Peyer's patch (tissue), 4 donors: ENCODE measurements around the gene FGD3. TPM values are rescaled to one million over a fixed set of nuclear protein-coding genes. Genes with fewer than 3 reads are reported as not detected.

ENCODE experiments used
- DNase-seq, 3 donors: peaks; one replicate each; pipeline ENCODE4 v3.0.0-alpha.2; 2017 to 2019
- H3K27ac ChIP-seq, 4 donors: fragments of 200-600 bp; sonication (generic); one replicate each; pipeline ENCODE4 v1.5.1; 2016 to 2019
- H3K27me3 ChIP-seq, 2 donors: fragments of 200-600 bp; sonication (generic); one replicate each; pipeline ENCODE4 v1.5.1; 2019
- H3K36me3 ChIP-seq, 3 donors: fragments of 200-600 bp; sonication (generic); one replicate each; pipeline ENCODE4 v1.5.1; 2016 to 2019
- H3K4me1 ChIP-seq, 4 donors: fragments of 200-600 bp; sonication (generic); one replicate each; pipeline ENCODE4 v1.5.1; 2016 to 2019
- H3K4me3 ChIP-seq, 4 donors: fragments of 200-600 bp; sonication (generic); 1 replicate in 3 of 4; 2 replicates in 1 of 4; pipeline ENCODE4 v1.5.1; 2016 to 2019; ENCODE audit warnings: mild to moderate bottlenecking in 1 of 4
- H3K9me3 ChIP-seq, 4 donors: fragments of 200-600 bp; sonication (generic); one replicate each; pipeline ENCODE4 v1.5.1; 2016 to 2019; ENCODE audit warnings: mild to moderate bottlenecking in 1 of 4
- POLR2A ChIP-seq, 2 donors: fragments of 450-650 bp; IDR thresholded peaks; one replicate each; pipeline ENCODE4 v1.5.1; 2017; ENCODE audit warnings: antibody characterized with exemption in 2 of 2, mild to moderate bottlenecking in 2 of 2, moderate library complexity in 2 of 2
- total RNA-seq, 4 donors: library from RNA; depleted of rRNA; stranded (reverse); fragments of >200 nt; gene quantifications; one replicate each; pipeline ENCODE4 v1.1.0, GENCODE V29; 2016
- TF ChIP-seq, protein P1 (sequence below), 6 experiments: fragments of 450-650 bp in 4 of 6; fragments of 200-600 bp in 2 of 6; sonication (generic) in 1 of 6; IDR thresholded peaks; one replicate each; pipeline ENCODE4 v1.5.1; 2017 to 2019; ENCODE audit warnings: antibody characterized with exemption in 6 of 6, mild to moderate bottlenecking in 3 of 6, moderate library complexity in 1 of 6

The FGD3 gene
- total RNA-seq, 4 donors from 2014 or later: 4.6 to 48.7 (median 7.8) TPM

DNA sequence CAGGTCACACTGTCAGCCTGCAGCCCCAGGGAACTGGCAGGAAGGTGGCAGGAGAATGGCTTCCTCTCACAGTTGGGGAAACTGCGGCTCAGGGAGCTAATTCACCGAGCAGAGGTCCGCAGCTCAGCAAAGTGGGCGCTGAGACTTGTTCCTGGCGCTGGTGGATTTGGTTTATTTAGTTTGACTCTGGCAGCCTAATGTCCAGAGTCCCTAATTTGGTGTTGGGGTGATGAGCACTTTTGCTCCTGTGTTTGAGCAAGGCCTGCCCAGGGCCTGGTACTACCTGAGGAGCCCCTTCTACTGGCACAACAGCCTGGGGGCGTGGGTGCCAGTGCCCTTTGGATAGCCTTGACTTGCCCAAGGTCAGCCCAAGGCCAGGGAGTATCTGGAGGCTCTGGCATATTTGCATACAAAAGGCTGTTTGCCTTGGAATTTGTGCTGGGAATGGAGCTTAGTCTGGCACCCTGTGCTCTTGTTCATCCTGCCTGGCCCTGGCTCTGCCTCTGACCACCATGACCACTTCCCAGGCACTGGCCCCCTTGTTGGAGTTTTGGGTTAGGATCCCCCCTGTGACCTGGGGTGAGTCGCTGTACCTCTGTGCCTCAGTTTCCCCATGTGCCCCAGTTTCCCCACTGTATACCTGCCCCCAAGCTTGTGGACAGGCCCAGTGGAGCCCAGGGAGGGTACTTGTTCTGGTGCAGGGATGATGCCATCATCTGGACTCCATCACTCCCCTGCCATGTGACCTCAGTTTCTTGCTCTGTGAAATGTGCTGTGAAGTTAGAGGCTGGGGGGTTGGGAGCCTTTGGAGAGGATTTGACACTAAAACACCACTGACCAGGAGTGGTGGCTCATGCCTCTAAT is 112.6 kb downstream of the FGD3 start:
- DNase-seq: no peak
- H3K4me3 ChIP-seq: peak overlapping the region; percentile 62 to 71 (median 64)
- H3K4me1 ChIP-seq: peaks cover 0 to 58% (median 50%) of the 10 kb centered on the region in 4 donors

DNA sequence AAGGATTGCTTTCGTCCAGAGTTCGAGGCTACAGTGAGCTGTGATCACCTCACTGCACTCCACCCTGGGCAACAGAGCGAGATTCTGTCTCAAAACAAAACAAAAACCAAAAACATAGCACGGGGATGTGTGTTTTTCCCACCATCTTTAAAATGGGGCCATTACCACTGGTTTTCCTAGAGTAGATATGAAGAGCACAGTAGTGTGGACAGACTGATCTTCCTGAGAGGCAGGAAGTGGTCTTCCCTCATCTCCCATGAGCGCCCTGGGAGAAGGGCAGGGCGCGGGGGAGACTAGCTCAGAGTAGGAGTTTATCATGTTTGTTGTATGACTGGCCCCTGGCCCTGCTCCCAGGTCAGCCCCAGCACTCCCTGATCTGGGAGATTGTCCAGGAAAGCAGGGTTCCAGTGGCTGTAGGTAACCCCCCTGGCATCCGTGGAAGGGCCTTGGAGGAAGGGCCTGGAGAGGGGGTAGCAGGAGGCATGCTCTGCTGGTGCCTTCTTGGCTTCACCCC is 113.5 kb downstream of the FGD3 start:
- DNase-seq: no peak
- H3K4me1 ChIP-seq: peaks cover 0 to 60% (median 52%) of the 10 kb centered on the region in 4 donors
- no peaks in the 10 kb centered on the region for H3K36me3 ChIP-seq
- H3K27me3 ChIP-seq: no peaks in the 10 kb centered on the region
- TF ChIP-seq, protein P1, sequence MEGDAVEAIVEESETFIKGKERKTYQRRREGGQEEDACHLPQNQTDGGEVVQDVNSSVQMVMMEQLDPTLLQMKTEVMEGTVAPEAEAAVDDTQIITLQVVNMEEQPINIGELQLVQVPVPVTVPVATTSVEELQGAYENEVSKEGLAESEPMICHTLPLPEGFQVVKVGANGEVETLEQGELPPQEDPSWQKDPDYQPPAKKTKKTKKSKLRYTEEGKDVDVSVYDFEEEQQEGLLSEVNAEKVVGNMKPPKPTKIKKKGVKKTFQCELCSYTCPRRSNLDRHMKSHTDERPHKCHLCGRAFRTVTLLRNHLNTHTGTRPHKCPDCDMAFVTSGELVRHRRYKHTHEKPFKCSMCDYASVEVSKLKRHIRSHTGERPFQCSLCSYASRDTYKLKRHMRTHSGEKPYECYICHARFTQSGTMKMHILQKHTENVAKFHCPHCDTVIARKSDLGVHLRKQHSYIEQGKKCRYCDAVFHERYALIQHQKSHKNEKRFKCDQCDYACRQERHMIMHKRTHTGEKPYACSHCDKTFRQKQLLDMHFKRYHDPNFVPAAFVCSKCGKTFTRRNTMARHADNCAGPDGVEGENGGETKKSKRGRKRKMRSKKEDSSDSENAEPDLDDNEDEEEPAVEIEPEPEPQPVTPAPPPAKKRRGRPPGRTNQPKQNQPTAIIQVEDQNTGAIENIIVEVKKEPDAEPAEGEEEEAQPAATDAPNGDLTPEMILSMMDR (IDR thresholded peaks at IDR 0.05): no peak
- TF ChIP-seq POLR2A (IDR thresholded peaks at IDR 0.05): no peak
- peak overlapping the region; percentile 48 to 97 (median 80) for H3K27ac ChIP-seq
- H3K9me3 ChIP-seq: no peaks in the 10 kb centered on the region
- no peak overlapping the region for H3K4me3 ChIP-seq

More for the DNA sequence above, 112.6 kb downstream of the FGD3 start:
- TF ChIP-seq, protein P1 (IDR thresholded peaks at IDR 0.05): no peak
- TF ChIP-seq POLR2A (IDR thresholded peaks at IDR 0.05): no peak
- H3K27me3 ChIP-seq: no peaks in the 10 kb centered on the region
- no peaks in the 10 kb centered on the region for H3K9me3 ChIP-seq
- H3K36me3 ChIP-seq: no peaks in the 10 kb centered on the region
- H3K27ac ChIP-seq: peak overlapping the region; percentile 80 to 97 (median 88)

GRCh38 chr9:93061260-93061751 is 114.0 kb downstream of the FGD3 start:
- Histone ChIP-seq H3K9me3 (no peaks in the 10 kb centered on the region), H3K27ac (peak overlapping the region; percentile 48 to 97 (median 80)), H3K27me3 (no peaks in the 10 kb centered on the region), H3K4me3 (peak overlapping the region in 2 of 4 donors; percentile 8 to 21), H3K36me3 (no peaks in the 10 kb centered on the region), H3K4me1 (peaks cover 0 to 60% (median 52%) of the 10 kb centered on the region in 4 donors)
- DNase-seq: no peak
- no peak for TF ChIP-seq POLR2A (IDR thresholded peaks at IDR 0.05)
- TF ChIP-seq, protein P1 (IDR thresholded peaks at IDR 0.05): no peak

GRCh38 chr9:93061791-93062763 is 114.8 kb downstream of the FGD3 start:
- Histone ChIP-seq H3K4me1 (peaks cover 0 to 60% (median 52%) of the 10 kb centered on the region in 4 donors), H3K36me3 (no peaks in the 10 kb centered on the region), H3K9me3 (no peaks in the 10 kb centered on the region), H3K4me3 (peak overlapping the region in 2 of 4 donors; percentile 8 to 21), H3K27me3 (no peaks in the 10 kb centered on the region), H3K27ac (peak overlapping the region; percentile 48 to 97 (median 80))
- peak; percentile 71 to 92 (median 88) for DNase-seq
- TF ChIP-seq POLR2A (IDR thresholded peaks at IDR 0.05): no peak
- TF ChIP-seq, protein P1 (IDR thresholded peaks at IDR 0.05): no peak
